HG03442 (cell line): ENCODE measurements around the gene WDR73.
"Not testable (repeated sequence)": the region's sequence is repeated elsewhere in the genome, so short reads cannot be mapped to it uniquely, and the experiment has no call there.

ENCODE experiments used
- ATAC-seq: cut with Tn5 transposase; IDR thresholded peaks from one replicate; pipeline ENCODE4 v1.9.1; 2021; ENCODE audit warnings: mild to moderate bottlenecking, moderate library complexity; ENCODE audit not compliant: unreplicated experiment

Gene WDR73

GRCh38 chr15:84653910-84654688 lies at the start of gene WDR73:
TSS of gene WDR73 (minus strand) at chr15:84654283. CDS start at chr15:84654274, 9 bp downstream.
- peak; percentile 72 for ATAC-seq

- ATAC-seq: no peak
Observed at GRCh38 chr15:84703808-84704207, 49.7 kb upstream of the WDR73 start.

- ATAC-seq: no peak
Observed at GRCh38 chr15:84702961-84703482, 48.9 kb upstream of the WDR73 start.

GRCh38 chr15:84699538-84700191 lies 45.6 kb upstream of the WDR73 start:
- ATAC-seq: no peak

GRCh38 chr15:84697236-84697990 lies 43.3 kb upstream of the WDR73 start:
- ATAC-seq: no peak

- no peak for ATAC-seq
Observed at GRCh38 chr15:84696757-84697156, 42.7 kb upstream of the WDR73 start.

DNA sequence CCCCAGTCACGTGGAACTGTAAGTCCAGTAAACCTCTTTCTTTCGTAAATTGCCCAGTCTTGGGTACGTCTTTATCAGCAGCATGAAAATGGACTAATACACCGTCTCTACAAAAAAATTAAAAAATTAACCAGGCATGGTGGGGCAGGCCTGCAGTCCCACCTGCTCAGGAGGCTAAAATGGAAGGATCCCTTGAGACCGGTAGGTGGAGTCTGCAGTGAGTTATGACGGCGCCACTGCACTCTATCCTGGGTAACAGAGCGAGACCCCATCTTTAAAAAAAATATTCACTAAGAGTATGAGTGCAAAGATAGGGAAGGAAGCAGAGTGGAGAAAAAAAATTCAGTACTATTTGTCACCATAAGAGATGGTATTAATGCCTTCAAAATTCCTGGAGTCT lies 36.3 kb upstream of the WDR73 start:
- ATAC-seq: no peak

- no peak for ATAC-seq
Observed at GRCh38 chr15:84689858-84690257, 35.8 kb upstream of the WDR73 start.

- not testable (repeated sequence) for ATAC-seq
Observed at GRCh38 chr15:84686446-84686845, 32.4 kb upstream of the WDR73 start.

GRCh38 chr15:84685304-84685703 lies 31.2 kb upstream of the WDR73 start:
- no peak for ATAC-seq

DNA sequence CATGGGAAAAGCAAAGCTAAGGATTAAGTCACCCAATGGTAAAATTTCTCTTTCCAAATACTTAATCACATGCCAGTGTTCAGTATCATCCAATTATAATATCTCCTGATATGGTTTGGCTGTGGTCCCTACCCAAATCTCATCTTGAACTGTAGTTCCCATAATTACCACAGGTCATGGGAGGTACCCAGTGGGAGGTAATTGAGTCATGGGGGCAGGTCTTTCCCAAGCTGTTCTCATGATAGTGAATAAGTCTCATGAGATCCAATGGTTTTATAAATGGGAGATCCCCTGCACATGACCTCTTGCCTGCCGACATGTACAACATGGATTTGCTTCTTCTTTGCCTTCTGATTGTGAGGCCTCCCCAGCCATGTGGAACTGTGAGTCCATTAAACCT lies 30.0 kb upstream of the WDR73 start:
- ATAC-seq: no peak

- no peak for ATAC-seq
Observed at GRCh38 chr15:84681831-84682230, 27.7 kb upstream of the WDR73 start.

GRCh38 chr15:84671211-84671610 lies 17.1 kb upstream of the WDR73 start:
- ATAC-seq: no peak

GRCh38 chr15:84669726-84670125 lies 15.6 kb upstream of the WDR73 start:
- no peak for ATAC-seq

- ATAC-seq: no peak
Observed at GRCh38 chr15:84668221-84668982, 14.3 kb upstream of the WDR73 start.

DNA sequence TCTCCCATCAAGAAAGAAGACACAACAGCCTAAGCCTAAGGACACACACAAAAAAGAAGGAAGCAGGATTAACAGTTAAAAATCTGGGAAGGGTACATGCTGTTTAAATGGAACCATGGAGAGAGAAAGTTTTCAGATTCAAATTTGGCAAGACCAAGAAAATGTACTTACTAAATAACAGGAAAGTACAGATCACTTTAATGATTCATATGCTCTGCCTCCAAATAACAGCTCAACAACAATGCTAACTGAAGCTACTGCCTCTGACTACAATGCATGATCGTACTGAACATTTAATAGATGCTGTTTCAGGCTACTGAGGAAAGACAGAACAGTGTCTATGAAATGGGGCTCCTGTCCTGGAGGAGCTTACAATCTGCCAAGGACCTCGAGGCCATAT lies 12.3 kb upstream of the WDR73 start:
- ATAC-seq: no peak

- no peak for ATAC-seq
Observed at GRCh38 chr15:84661001-84661400, 6.9 kb upstream of the WDR73 start.

- no peak for ATAC-seq
Observed at GRCh38 chr15:84659904-84660781, 6.1 kb upstream of the WDR73 start.

DNA sequence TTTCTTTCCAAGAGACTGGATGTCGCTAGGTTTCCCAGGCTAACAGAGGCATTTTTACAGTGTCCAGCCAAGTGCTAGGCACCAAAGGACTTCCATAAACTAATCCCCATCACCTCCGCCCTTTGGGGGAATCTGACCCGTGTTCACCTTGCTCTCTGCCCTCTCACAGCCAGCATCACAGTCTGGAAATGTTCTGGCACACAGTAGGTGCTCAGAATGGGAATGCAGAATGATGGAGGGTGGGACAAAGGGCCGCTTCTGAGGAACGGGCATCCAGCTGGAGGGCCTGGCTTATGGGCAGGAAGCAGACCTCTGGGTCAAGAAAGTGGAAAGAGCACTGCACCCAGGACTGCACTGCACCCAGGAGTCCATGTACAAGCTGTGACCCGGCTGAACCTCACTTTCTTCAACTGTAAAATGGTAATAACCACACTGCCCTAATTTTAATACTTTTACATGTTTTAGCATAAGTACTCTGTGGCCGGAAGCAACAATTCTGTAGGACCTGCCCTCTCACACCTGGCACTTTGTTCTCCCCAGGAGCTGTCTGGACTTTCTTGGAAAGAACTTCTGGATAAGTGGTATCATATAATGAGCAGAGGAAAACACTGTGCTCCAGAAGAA lies 4.8 kb upstream of the WDR73 start:
- ATAC-seq: no peak
